ENCODE results near the gene A4GALT. TPM values are rescaled to one million over a fixed set of nuclear protein-coding genes. Genes with fewer than 3 reads are reported as not detected.

Gene A4GALT
- total and polyA plus RNA-seq, 2 donors from 2014 or later, result 76.2 to 186 TPM

DNA sequence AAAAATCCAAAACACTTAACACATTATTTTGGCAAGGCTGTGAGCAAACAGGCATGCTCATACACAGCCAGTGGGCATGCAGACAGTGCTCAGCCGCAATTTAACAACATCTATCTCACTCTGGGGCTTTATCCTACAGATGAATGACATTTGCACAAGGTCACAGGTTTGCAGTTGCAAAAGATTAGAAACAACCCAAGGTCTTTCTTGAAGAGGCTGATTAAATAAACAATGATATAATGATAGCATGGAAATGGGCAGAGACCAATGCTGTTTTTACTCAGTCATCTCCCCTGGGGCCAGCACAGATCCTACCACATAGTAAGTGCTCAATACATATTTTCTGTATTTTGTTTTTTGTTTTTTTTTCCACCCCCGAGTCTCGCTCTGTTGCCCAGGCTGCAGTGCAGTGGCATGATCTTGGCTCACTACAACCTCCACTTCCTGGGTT is 9.4 kb downstream of the A4GALT start:
- H3K4me3 ChIP-seq (ENCODE audit: low read length in 3 of 3), result no peak overlapping the region
- H3K27ac ChIP-seq (ENCODE audit: low read depth in 2 of 2, low read length in 2 of 2), result peak overlapping the region; percentile 5 to 83
- no peaks in the 10 kb centered on the region for H3K27me3 ChIP-seq (ENCODE audit: control insufficient read depth, insufficient read depth, low read length)
- intact Hi-C loops (cut with DNase I), result no loop called here
- no peak for FAIRE-seq
- no peaks in the 10 kb centered on the region for H3K9me3 ChIP-seq (ENCODE audit: control insufficient read depth in 2 of 3, insufficient read depth in 1 of 3, low read length in 3 of 3)
- H3K9ac ChIP-seq (ENCODE audit: low read length in 3 of 3), result no peak overlapping the region
- peaks cover 0 to 14% (median 14%) of the 10 kb centered on the region in 3 donors for H3K4me1 ChIP-seq (ENCODE audit: control insufficient read depth in 2 of 3, insufficient read depth in 2 of 3, low read depth in 1 of 3, low read length in 3 of 3)
- no peak for DNase-seq
- H3K36me3 ChIP-seq (ENCODE audit: control insufficient read depth in 2 of 3, insufficient read depth in 3 of 3, low read length in 3 of 3), result no peaks in the 10 kb centered on the region
- TF ChIP-seq, protein P1, sequence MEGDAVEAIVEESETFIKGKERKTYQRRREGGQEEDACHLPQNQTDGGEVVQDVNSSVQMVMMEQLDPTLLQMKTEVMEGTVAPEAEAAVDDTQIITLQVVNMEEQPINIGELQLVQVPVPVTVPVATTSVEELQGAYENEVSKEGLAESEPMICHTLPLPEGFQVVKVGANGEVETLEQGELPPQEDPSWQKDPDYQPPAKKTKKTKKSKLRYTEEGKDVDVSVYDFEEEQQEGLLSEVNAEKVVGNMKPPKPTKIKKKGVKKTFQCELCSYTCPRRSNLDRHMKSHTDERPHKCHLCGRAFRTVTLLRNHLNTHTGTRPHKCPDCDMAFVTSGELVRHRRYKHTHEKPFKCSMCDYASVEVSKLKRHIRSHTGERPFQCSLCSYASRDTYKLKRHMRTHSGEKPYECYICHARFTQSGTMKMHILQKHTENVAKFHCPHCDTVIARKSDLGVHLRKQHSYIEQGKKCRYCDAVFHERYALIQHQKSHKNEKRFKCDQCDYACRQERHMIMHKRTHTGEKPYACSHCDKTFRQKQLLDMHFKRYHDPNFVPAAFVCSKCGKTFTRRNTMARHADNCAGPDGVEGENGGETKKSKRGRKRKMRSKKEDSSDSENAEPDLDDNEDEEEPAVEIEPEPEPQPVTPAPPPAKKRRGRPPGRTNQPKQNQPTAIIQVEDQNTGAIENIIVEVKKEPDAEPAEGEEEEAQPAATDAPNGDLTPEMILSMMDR (IDR thresholded peaks at IDR 0.05; ENCODE audit: borderline replicate concordance, extremely low read depth, insufficient read depth), result no peak

DNA sequence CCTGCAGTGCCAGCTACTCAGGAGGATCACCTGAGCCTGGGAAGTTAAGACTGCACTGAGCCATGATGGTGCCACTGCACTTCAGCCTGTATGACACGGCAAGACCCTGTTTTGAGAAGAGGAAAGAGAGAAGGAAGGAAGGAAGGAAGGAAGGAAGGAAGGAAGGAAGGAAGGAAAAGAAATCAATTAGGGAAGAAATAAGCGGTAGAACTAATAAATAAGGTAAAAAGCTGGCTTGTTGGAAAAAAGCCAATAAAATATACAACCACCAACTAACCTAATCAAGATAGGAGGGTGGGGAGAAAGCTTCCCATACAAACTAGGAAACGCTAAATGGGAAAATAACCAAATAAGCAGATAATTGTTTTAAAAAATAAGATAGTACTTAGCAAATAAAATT is 12.3 kb downstream of the A4GALT start:
- DNase-seq (no peak), FAIRE-seq (no peak)
- H3K4me3 ChIP-seq (ENCODE audit: low read length in 3 of 3), result no peak overlapping the region
- peaks cover 0 to 12% (median 7%) of the 10 kb centered on the region in 3 donors for H3K4me1 ChIP-seq (ENCODE audit: control insufficient read depth in 2 of 3, insufficient read depth in 2 of 3, low read depth in 1 of 3, low read length in 3 of 3)
- TF ChIP-seq, protein P1 (IDR thresholded peaks at IDR 0.05; ENCODE audit: borderline replicate concordance, extremely low read depth, insufficient read depth), result no peak
- H3K9me3 ChIP-seq (ENCODE audit: control insufficient read depth in 2 of 3, insufficient read depth in 1 of 3, low read length in 3 of 3), result no peaks in the 10 kb centered on the region
- H3K27me3 ChIP-seq (ENCODE audit: control insufficient read depth, insufficient read depth, low read length), result no peaks in the 10 kb centered on the region
- no peak overlapping the region for H3K9ac ChIP-seq (ENCODE audit: low read length in 3 of 3)
- no peak overlapping the region for H3K27ac ChIP-seq (ENCODE audit: low read depth in 2 of 2, low read length in 2 of 2)
- no peaks in the 10 kb centered on the region for H3K36me3 ChIP-seq (ENCODE audit: control insufficient read depth in 2 of 3, insufficient read depth in 3 of 3, low read length in 3 of 3)
- intact Hi-C loops (cut with DNase I), result no loop called here

DNA sequence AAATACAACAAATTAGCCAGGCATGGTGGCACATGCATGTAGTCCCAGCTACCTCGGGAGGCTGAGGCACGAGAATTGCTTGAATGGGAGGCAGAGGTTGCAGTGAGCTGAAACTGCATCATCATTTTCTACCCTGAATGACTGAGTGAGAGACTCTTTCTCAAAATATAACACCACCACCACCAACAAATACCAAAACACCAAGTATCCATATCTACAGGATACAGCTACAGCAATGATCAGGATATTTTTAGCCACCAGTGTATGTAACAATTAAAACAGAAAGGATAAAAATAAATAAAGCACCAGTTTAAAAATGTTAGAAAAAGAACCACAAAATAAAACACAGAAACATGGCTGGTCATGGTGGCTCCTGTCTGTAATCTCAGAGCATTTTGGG is 13.2 kb downstream of the A4GALT start:
- DNase-seq, result no peak
- Histone ChIP-seq H3K27me3 (ENCODE audit: control insufficient read depth, insufficient read depth, low read length) (no peaks in the 10 kb centered on the region), H3K9me3 (ENCODE audit: control insufficient read depth in 2 of 3, insufficient read depth in 1 of 3, low read length in 3 of 3) (no peaks in the 10 kb centered on the region)

More for the DNA sequence above, 13.2 kb downstream of the A4GALT start:
- Histone ChIP-seq H3K4me3 (ENCODE audit: low read length in 3 of 3) (no peak overlapping the region), H3K4me1 (ENCODE audit: control insufficient read depth in 2 of 3, insufficient read depth in 2 of 3, low read depth in 1 of 3, low read length in 3 of 3) (peaks cover 0 to 13% (median 7%) of the 10 kb centered on the region in 3 donors), H3K36me3 (ENCODE audit: control insufficient read depth in 2 of 3, insufficient read depth in 3 of 3, low read length in 3 of 3) (no peaks in the 10 kb centered on the region), H3K27ac (ENCODE audit: low read depth in 2 of 2, low read length in 2 of 2) (no peak overlapping the region), H3K9ac (ENCODE audit: low read length in 3 of 3) (no peak overlapping the region)
- no peak for FAIRE-seq
- intact Hi-C loops (cut with DNase I), result no loop called here
- TF ChIP-seq, protein P1 (IDR thresholded peaks at IDR 0.05; ENCODE audit: borderline replicate concordance, extremely low read depth, insufficient read depth), result no peak

All from kidney (tissue), 14 donors.